Testis (tissue), 2 donors: ENCODE data around the gene RAD23B.

ENCODE experiments used
- CTCF ChIP-seq, 3 experiments: fragments of 450-650 bp in 2 of 3; fragments of 200-600 bp in 1 of 3; sonication (generic) in 1 of 3; IDR thresholded peaks; one replicate each; pipeline ENCODE4 v1.5.1; 2016 to 2019; ENCODE audit warnings: antibody characterized with exemption in 3 of 3, mild to moderate bottlenecking in 2 of 3, moderate library complexity in 1 of 3
- POLR2A ChIP-seq: fragments of 450-650 bp; IDR thresholded peaks from one replicate; pipeline ENCODE4 v1.6.1; 2017; ENCODE audit warnings: antibody characterized with exemption, mild to moderate bottlenecking, moderate library complexity

- TF ChIP-seq POLR2A (no peak), CTCF (IDR thresholded peaks at IDR 0.05) (no peak)
Observed at GRCh38 chr9:107270580-107270979, 12.5 kb upstream of the RAD23B start.
